ENCODE measurements around the gene DCANP1.
A peak's percentile ranks its signal among the peaks of the same experiment; 100 is the strongest.

Gene DCANP1

DNA sequence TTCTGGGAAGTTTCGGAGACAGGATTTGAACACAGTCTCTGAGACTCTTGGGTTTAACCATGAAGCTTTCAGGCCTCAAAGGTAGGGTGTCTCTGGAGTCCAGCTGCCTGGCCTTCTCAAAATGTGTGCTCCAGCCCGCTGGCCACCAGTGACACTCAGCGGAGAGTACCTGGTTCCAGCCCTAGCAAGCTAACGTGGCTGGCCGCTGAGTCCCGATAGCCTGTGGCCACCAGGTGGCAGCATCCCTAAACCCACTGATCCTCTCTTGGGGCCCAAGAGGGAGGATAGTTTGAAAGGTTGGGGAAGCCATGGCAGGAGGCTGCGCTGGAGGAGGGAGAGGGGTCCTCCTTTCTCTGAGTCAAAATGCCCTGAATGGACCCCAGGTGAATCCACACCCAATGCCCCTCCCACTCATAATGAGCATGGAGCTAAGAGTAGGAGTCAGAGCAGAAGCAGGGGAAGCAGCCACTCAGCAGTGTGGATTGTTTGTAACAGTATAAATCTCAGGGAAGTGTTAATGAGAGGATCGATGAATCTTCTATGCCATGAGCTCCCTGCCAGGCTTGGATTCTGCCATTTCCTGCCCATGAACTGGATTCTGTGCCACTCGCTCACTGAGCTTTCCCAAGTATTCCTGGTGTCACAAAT, 10.4 kb upstream of the DCANP1 start:
- Histone ChIP-seq H3K27me3 (ENCODE audit: low read depth, low read length) (0 out of 2 replicates have a peak, but pooled peaks cover 3% of the 10 kb centered on the region), H4K20me1 (ENCODE audit: insufficient read depth, low read length) (no peaks in the 10 kb centered on the region), H2AFZ (ENCODE audit: low read depth, low read length) (no peak overlapping the region), H3K9me3 (ENCODE audit: insufficient read depth, low read length) (no peaks in the 10 kb centered on the region), H3K4me1 (ENCODE audit: low read length) (peaks cover 16% of the 10 kb centered on the region), H3K79me2 (ENCODE audit: low read length) (no peaks in the 10 kb centered on the region), H3K4me3 (ENCODE audit: low read length) (no peak overlapping the region), H3K4me2 (ENCODE audit: low read length) (no peak overlapping the region), H3K36me3 (replicated peaks; ENCODE audit: low read depth, low read length) (no peaks in the 10 kb centered on the region), H3K27ac (ENCODE audit: low read length) (no peak overlapping the region), H3K9ac (ENCODE audit: low read length) (no peak overlapping the region)
- TF ChIP-seq, protein P1, sequence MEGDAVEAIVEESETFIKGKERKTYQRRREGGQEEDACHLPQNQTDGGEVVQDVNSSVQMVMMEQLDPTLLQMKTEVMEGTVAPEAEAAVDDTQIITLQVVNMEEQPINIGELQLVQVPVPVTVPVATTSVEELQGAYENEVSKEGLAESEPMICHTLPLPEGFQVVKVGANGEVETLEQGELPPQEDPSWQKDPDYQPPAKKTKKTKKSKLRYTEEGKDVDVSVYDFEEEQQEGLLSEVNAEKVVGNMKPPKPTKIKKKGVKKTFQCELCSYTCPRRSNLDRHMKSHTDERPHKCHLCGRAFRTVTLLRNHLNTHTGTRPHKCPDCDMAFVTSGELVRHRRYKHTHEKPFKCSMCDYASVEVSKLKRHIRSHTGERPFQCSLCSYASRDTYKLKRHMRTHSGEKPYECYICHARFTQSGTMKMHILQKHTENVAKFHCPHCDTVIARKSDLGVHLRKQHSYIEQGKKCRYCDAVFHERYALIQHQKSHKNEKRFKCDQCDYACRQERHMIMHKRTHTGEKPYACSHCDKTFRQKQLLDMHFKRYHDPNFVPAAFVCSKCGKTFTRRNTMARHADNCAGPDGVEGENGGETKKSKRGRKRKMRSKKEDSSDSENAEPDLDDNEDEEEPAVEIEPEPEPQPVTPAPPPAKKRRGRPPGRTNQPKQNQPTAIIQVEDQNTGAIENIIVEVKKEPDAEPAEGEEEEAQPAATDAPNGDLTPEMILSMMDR (IDR thresholded peaks at IDR 0.05; ENCODE audit: low read depth, low read length) = peak; percentile 76
- TF ChIP-seq EZH2phosphoT487 (IDR thresholded peaks at IDR 0.05; ENCODE audit: low read depth) = no peak

GRCh38 chr5:135456238-135457099, 9.3 kb upstream of the DCANP1 start:
- peak overlapping the region; percentile 24; the same call in 1 of the 2 replicates for H3K4me2 ChIP-seq (ENCODE audit: low read length)

GRCh38 chr5:135455876-135456237, 8.7 kb upstream of the DCANP1 start:
- Histone ChIP-seq H3K36me3 (replicated peaks; ENCODE audit: low read depth, low read length) (no peaks in the 10 kb centered on the region), H4K20me1 (ENCODE audit: insufficient read depth, low read length) (no peaks in the 10 kb centered on the region), H3K79me2 (ENCODE audit: low read length) (no peaks in the 10 kb centered on the region), H3K4me1 (ENCODE audit: low read length) (peaks cover 25% of the 10 kb centered on the region), H3K4me3 (ENCODE audit: low read length) (no peak overlapping the region), H3K9me3 (ENCODE audit: insufficient read depth, low read length) (no peaks in the 10 kb centered on the region), H3K27ac (ENCODE audit: low read length) (no peak overlapping the region), H3K9ac (ENCODE audit: low read length) (no peak overlapping the region), H2AFZ (ENCODE audit: low read depth, low read length) (no peak overlapping the region), H3K4me2 (ENCODE audit: low read length) (no peak overlapping the region), H3K27me3 (ENCODE audit: low read depth, low read length) (0 out of 2 replicates have a peak, but pooled peaks cover 3% of the 10 kb centered on the region)
- TF ChIP-seq, protein P1 (IDR thresholded peaks at IDR 0.05; ENCODE audit: low read depth, low read length) = no peak
- no peak for TF ChIP-seq EZH2phosphoT487 (IDR thresholded peaks at IDR 0.05; ENCODE audit: low read depth)

More at GRCh38 chr5:135456238-135457099, 9.3 kb upstream of the DCANP1 start:
- Histone ChIP-seq H3K36me3 (replicated peaks; ENCODE audit: low read depth, low read length) (no peaks in the 10 kb centered on the region), H4K20me1 (ENCODE audit: insufficient read depth, low read length) (no peaks in the 10 kb centered on the region), H3K4me1 (ENCODE audit: low read length) (peaks cover 25% of the 10 kb centered on the region), H3K79me2 (ENCODE audit: low read length) (no peaks in the 10 kb centered on the region), H3K9ac (ENCODE audit: low read length) (no peak overlapping the region), H2AFZ (ENCODE audit: low read depth, low read length) (no peak overlapping the region), H3K9me3 (ENCODE audit: insufficient read depth, low read length) (no peaks in the 10 kb centered on the region), H3K27me3 (ENCODE audit: low read depth, low read length) (0 out of 2 replicates have a peak, but pooled peaks cover 3% of the 10 kb centered on the region), H3K27ac (ENCODE audit: low read length) (no peak overlapping the region), H3K4me3 (ENCODE audit: low read length) (no peak overlapping the region)
- TF ChIP-seq, protein P1 (IDR thresholded peaks at IDR 0.05; ENCODE audit: low read depth, low read length) = no peak

DNA sequence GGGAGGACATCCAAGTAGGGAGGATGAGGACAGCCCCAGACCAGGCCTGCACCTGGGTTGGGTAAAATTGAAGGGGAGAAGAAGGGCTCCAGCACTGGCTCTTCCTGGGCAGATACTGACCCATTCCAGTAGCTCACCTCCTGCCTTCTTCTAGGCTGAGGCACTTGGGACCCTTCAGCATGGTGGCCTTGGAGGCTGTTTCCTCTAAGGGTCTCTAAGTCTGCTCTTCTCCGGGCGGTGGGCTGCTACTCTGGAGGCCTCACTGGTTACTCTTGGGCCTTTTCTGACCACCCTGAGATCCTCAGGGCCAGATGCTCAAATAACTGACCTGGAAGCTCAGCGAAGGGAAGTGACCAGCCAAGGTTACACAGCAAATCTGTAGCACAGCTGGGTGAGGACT, 7.8 kb upstream of the DCANP1 start:
- Histone ChIP-seq H3K27ac (ENCODE audit: low read length) (no peak overlapping the region), H3K4me1 (ENCODE audit: low read length) (peaks cover 25% of the 10 kb centered on the region), H3K9ac (ENCODE audit: low read length) (no peak overlapping the region), H2AFZ (ENCODE audit: low read depth, low read length) (no peak overlapping the region), H3K79me2 (ENCODE audit: low read length) (no peaks in the 10 kb centered on the region), H3K4me3 (ENCODE audit: low read length) (no peak overlapping the region), H4K20me1 (ENCODE audit: insufficient read depth, low read length) (no peaks in the 10 kb centered on the region), H3K4me2 (ENCODE audit: low read length) (no peak overlapping the region), H3K9me3 (ENCODE audit: insufficient read depth, low read length) (no peaks in the 10 kb centered on the region), H3K27me3 (ENCODE audit: low read depth, low read length) (no peaks in the 10 kb centered on the region), H3K36me3 (replicated peaks; ENCODE audit: low read depth, low read length) (no peaks in the 10 kb centered on the region)
- TF ChIP-seq, protein P1 (IDR thresholded peaks at IDR 0.05; ENCODE audit: low read depth, low read length) = no peak
- TF ChIP-seq EZH2phosphoT487 (IDR thresholded peaks at IDR 0.05; ENCODE audit: low read depth) = no peak
